ENCODE results near the gene RANBP3L. TPM values are rescaled to one million over a fixed set of nuclear protein-coding genes. Genes with fewer than 3 reads are reported as not detected.
"Not testable (repeated sequence)": the region's sequence is repeated elsewhere in the genome, so short reads cannot be mapped to it uniquely, and the experiment has no call there.

RANBP3L gene
- total RNA-seq, 1 experiment from 2014 or later, result not detected

DNA sequence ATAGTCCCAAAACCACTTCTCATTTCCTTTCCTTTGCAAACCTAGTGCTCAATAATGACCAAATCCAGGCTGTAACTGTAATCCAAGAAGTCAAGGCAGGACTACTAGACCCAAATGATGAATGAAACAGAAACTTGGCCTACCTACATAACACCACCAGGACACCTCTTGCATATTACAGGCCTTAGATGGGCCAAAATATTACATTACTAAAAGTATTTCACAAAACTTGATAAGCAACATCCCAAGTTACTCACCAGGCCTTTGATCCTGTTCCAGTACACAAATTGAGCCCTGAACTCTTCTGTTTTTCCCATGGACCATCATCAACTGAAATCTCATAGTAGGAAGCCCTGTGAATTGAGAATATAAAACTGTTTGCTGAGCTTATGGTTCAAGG lies 94.8 kb downstream of the RANBP3L start:
- DNase-seq (ENCODE audit: low spot score), result no peak

DNA sequence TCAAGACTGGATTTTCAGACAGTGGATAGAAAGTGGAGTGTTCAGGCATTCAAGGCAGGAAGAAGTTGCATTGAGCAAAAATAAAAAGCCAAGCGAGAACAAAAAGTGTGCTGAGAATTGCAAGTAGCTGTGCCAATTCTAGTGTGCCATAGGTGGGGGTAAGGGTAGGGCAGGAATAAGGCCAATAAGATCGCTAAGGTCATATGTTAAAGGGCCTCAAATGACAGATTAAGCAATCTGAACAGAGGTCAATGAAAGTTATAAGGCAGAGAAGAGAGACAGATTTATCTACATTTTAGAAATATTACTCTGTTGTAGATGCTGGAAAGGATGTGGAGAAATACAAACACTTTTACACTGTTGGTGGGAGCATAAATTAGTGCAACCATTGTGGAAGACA lies 96.4 kb downstream of the RANBP3L start:
- no peak for DNase-seq (ENCODE audit: low spot score)

DNA sequence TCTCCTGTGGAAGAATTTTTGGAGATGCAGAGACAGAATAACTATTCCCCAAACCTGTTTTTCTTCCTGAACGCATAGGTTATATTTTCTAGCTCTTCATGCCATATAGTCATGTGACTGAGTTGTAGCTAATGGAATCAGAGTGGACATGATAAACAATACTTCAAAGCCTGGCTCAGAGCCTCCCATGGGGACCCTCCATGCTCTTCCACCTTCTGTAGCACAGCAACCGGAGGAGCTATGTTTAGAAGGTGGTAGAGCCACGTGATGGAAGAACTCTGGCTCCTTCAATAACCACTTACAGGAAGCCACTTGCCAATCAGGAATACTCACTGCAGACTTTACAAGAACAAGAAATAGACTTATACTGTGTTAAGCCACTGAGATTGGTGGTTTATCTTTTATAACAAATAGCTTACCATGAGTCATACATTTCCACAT lies 99.2 kb downstream of the RANBP3L start:
- DNase-seq (ENCODE audit: low spot score), result peak; percentile 58

DNA sequence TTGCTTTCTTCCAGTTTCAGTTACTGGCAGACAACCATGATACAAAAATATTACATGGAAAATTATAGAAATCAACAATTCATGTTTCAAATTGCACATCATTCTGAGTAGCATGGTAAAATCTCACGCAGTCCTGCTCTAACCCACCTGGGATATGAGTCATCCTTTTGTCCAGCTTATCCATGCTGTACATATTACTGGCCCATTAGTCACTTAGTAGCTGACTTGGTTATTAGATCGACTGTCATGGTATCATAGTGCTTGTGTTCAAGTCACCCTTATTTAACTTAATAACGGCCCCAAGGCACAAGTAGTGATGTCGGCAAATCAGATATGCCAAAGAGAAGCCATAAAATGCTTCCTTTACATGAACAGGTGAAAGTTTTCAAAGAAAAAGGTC lies 101.2 kb downstream of the RANBP3L start:
- DNase-seq (ENCODE audit: low spot score), result peak; percentile 51

DNA sequence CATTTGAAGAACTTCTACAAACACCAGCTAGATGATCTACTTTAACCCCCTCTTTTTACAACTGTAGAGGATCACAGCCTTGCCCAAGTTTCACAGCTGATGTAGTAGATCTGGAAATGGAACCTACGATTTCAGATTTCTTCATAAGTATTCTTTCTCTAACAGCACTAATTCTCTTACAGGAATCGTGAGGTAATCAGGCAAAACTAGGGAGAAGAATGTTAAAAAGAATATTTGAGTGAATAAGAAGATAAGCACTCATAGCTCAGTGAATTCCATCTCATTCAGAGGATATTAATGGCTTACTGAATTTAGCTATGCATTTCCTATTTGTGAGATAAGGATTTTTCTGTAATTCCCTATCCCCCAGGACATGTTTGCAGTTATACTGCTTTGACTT lies 102.1 kb downstream of the RANBP3L start:
- no peak for DNase-seq (ENCODE audit: low spot score)

DNA sequence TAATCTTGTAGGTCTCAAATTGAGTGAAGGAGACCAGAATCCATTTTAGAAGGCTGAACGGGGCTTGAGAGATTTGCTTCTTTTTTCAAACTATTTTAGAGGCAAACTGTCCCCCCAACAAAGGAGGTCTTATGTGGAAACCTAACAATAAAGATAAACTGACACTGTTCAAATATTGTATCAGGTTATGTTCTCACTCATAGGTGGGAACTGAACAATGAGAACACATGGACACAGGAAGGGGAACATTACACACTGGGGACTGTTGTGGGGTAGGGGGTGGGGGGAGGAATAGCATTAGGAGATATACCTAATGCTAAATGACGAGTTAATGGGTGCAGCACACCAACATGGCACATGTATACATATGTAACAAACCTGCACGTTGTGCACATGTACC lies 102.9 kb downstream of the RANBP3L start:
- not testable (repeated sequence) for DNase-seq (ENCODE audit: low spot score)

Other genes with a start within 250 kb of the RANBP3L start
- not detected in 2 replicates for gene UGT3A2, start 235.0 kb downstream of the RANBP3L start, total RNA-seq (2014; rRNA removed; shearing (Covaris generic))
- gene LMBRD2, start 150.0 kb downstream of the RANBP3L start, total RNA-seq (2014; rRNA removed; shearing (Covaris generic)), result 14.7 and 15.5 TPM in 2 replicates
- gene SKP2, start 149.8 kb downstream of the RANBP3L start, total RNA-seq (2014; rRNA removed; shearing (Covaris generic)), result 52.8 and 68.9 TPM in 2 replicates
- gene NADK2, start 60.0 kb downstream of the RANBP3L start, total RNA-seq (2014; rRNA removed; shearing (Covaris generic)), result 35.5 and 42.4 TPM in 2 replicates